HG03108 (cell line): Measurements from ENCODE around the gene BRME1.

ENCODE experiments used
- ATAC-seq: cut with Tn5 transposase; IDR thresholded peaks from one replicate; pipeline ENCODE4 v1.9.1; 2021; ENCODE audit warnings: moderate library complexity; ENCODE audit not compliant: unreplicated experiment

BRME1 gene

DNA sequence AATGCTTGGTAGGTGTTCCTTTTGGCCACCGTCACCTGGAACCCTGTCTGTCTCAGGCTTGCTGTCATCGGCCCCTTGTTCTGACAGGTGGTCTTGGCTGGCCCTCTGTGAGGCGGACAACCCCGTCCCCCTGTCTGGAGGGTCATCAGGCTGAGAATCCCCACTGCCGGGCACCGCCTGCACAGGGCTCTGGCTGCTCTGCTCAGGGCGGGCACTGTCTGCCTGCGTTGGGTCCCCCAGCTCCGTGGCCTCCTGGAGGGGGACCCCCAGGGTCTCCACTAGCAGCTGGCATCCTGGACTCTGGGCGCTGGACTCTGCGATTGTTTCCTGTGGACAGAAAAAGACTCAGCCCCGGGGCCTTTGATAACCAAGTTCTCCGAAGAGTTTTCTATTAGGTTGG, 15.8 kb downstream of the BRME1 start:
- ATAC-seq = no peak

- ATAC-seq = no peak
Observed at GRCh38 chr19:13888281-13888680, 17.6 kb downstream of the BRME1 start.

DNA sequence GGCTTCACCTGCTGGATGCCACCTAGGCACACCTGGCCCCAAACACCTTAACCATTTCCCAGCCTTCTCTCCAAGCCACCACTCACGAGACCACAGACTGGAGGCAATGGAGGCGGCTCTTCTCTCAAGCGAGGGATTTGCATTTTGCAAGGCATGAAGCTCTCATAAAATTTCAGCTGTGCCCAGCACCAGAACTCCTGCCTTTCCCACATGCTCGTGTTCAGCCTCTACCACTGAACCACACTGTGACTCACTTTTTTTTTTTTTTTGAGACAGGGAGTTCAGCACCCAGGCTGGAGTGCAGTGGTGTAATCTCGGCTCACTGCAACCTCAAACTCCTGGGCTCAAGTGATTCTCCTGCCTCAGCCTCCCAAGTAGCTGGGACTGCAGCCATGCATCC, 18.4 kb downstream of the BRME1 start:
- ATAC-seq = no peak

DNA sequence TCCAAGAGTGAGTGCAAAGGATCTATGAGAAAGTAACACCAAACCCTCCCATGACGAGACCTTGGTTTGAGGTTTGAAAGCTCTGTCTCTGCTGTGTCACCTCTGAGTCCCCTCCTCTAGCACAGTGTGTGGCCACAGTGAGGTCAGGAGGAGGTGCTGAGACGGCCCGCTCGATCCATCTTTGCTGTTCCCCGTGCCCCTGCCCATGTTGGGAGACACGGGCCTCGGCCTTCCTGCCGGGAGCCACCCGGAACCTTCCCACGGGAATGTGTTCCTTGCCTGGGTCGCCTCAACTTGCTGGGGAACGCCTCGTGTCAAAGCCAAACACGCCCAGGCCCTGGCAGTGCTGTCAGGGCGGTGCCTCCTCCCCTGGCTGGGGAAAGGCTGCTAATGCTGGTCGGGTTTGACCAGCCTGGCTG, 18.9 kb downstream of the BRME1 start:
- ATAC-seq = no peak

- no peak for ATAC-seq
Observed at GRCh38 chr19:13885826-13886365, 20.0 kb downstream of the BRME1 start.

GRCh38 chr19:13884726-13885591, 21.0 kb downstream of the BRME1 start:
- no peak for ATAC-seq

GRCh38 chr19:13883516-13884064, 22.3 kb downstream of the BRME1 start:
- ATAC-seq = no peak

DNA sequence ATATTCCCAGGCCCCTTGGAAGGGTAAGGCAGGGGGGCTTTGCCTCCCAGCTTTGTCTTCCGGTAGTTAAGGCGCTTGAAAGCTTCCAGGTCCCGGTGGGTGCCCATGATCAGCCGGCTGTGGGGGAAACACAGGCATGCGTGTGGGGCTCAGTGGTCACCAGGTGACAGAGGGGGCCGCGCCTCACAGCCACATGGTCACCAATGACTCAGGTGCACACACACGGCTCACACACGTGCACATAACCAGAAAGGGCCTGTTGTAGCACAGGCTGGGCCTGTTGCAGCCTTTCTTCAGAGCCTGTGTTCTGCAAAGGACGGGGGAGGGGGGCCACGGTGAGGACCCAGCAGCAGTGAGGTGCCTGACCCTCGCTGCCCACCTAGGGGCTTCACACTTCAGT, 23.1 kb downstream of the BRME1 start:
- ATAC-seq = no peak

DNA sequence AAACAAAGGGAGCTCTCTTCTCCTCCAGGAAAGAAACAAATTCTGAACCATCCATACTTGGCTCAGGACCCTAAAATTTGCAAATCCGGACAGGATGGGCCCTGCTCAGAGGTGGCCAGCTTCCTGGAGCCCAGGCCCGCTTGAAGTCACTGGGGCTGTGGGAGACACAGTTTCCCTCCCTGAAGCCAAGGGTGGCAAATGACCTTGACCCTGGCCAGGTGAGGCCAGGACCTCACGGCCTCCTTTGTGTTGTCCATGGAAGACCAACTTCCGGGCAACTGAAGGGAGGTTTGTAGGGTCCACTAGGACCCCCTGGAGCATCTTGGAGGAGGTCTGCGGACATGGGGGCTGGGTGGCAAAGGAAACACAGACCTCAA, 23.5 kb downstream of the BRME1 start:
- ATAC-seq = no peak

DNA sequence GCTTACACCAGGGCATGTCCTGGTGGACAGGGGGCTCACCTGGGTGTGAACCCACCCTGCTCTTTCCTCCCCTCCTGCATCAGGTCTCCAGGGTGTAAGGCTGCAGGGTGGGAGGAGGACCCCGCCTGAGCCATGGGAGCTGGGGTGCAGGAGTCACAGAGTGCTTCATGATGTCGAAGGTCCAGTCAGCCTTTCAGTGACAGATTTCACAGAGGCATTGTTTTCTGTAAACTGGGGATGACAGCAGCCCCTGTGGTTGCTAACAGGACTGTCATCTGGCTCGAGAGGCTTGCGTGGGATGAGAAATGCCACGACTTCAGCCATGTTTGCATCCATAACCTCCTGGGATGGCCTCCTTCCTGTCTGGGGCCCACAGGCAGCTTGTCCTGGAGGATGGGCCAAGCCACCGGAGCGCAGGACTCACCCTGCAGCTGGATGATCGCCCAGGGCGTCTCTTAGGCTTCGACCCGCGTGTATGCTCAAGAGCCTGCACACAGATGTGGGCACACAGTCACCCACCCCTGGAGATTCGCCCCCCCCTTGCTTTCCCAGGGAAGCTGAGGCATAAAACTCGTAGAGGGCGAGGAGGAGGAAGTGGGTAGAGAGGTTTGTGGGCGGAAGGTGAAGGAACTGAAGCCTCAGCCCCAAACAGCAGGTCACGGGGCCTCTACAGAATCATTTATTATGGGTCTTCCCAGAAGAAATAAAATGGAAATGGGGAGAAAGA, 24.1 kb downstream of the BRME1 start:
- no peak for ATAC-seq

DNA sequence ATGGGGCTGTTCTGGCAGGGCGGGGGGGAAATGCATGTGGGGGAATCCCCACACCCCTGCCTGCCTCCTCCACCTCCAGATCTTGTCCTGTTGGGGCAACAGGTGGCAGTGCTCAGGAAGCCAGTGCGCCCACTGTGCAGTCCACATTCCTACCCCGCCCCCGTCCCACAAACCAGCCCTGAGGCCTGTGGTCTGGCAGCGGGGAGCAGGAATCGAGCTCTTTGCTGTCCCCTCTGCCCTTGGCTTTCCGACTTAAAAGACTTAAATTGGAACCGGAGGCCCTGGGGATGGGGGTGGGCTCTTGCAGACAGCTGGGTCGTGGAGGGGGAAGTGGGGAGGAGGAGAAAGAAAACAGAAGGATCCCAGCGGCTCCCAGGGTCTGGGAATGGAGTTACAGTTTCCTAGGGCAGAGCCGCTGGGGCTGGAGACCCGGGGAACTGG, 24.6 kb downstream of the BRME1 start:
- ATAC-seq = no peak

DNA sequence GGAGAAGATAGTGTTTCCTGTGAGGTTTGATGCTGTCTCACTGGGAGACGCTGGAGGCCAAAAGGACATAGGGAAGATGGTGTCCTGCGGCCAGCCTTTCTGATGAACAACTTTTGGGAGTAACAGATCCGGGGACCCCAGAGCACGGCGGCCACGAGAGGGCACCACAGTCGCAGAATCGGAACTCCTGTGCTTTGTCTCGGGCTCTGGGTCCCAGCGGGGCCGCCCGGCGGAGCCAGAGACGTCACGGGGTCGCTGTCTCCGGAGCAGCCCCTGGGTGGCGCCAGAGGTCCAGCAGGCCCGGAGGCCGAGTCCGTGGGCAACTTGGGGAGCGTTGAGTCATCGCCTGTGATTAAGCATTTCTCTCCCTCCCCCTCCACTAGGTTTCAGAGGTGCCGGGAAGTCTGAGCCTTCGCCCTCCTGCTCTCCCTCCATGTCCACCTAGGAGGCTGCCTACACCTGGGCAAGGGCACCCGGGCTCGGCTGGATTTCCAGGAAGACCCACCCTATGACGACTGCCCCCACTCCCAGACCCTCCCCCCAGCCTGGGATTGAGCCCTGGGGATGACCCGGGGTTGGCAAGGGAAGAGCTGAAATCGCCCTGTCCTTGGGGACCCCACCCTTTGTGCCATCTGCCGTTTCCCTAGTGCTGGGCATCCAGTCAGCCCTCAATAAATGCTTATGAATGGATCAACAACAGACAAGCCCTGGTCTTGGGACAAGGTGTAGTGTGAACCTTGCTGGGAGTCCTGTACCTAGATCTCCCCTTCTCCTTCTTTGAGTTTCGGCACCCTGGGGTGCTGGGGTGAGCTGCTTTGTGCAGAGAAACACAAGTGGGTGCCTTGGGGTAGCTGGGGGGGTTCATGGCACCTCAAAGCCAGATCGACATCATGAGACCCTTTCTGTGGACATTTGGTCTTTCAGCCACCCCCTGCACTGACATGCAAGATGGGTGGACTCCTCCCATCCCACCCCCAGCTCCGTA, 25.6 kb downstream of the BRME1 start:
- peak; percentile 76 for ATAC-seq

DNA sequence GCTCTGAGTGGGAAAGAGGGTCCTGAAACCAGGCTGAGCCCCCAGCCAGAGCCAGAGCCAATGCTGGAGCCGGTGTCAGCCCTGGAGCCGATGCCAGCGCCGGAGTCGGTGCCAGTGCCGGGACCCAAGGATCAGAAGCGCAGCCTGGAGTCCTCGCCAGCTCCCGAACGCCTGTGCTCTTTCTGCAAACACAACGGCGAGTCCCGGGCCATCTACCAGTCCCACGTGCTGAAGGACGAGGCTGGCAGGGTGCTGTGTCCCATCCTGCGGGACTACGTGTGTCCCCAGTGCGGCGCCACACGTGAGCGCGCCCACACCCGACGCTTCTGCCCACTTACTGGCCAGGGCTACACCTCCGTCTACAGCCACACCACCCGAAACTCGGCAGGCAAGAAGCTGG, 28.6 kb downstream of the BRME1 start:
- ATAC-seq = no peak

DNA sequence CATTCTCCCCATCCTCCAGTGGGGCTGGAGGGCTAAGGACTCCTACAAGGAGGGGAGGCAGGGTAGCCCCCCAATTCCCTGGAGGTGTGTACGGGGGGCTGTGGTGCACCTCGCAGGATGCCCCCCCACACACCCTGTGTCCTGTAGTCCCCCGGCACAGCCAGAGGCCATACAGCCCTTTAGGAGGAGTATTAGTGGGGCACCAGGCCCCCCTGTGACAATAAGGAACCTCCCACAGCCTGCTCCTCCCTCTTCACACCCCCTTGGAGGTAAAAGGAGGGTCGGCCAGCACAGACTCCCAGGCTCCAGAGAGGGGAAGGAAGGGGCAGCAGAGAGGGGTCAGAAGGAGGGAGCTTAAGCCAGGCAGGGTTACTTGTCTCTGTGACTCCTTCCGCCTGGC, 29.1 kb downstream of the BRME1 start, which contains the start of gene NANOS3:
Gene NANOS3, plus strand, starts transcription at position 301 of the 400 bp plus-strand sequence. CDS start 115 bp downstream, outside the sequence.
- ATAC-seq = no peak

- ATAC-seq = no peak
Observed at GRCh38 chr19:13875824-13876223, 30.1 kb downstream of the BRME1 start.

- ATAC-seq = no peak
Observed at GRCh38 chr19:13873834-13874515, 31.9 kb downstream of the BRME1 start.

GRCh38 chr19:13872695-13873389, 33.1 kb downstream of the BRME1 start:
- no peak for ATAC-seq

GRCh38 chr19:13872339-13872694, 33.6 kb downstream of the BRME1 start:
- no peak for ATAC-seq

DNA sequence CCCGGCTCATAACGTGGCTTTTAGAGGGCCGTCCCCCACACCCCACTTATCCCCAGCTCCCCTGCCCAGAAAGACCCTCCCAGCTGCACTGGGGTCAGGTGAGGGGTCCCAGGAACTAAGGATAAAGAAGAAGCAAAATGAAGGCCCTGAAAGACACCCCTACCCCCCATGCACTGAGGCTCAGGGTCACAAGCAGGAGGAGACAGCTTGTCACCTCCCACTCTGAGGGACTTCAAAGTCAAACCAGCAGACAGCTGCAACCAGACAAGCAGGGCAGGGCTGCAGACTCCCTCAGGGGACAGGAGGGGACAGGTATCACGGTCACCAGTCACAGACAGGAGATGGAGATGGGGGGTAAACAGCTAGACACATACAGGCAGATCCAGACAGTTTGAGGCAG, 35.0 kb downstream of the BRME1 start:
- ATAC-seq = no peak
